NCI-H1417 (cell line): ENCODE results near the gene HMCN1.

Experiments used
- DNase-seq, 3 experiments: peaks; one replicate each; lab custom pipeline; 2025; lab: John Stamatoyannopoulos, UW

Gene HMCN1

DNA sequence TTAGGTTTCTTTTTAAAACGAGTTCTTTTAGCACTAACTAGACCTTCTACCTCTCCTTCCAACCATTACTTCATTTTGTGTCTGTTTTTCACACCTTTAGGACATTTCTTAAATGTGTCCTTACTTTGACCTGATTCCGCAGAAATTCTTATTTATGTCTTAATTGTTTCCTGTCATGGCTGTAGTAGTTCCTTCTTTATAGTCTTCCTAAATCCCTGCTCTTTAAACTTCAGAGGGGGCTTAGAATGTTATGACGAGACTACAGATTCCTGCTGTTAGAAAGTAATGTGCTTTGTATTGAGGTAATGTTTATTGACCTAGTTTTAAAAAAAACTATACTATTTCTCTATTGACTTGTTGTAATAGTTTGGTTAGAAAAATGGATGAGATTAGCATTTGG lies 70.4 kb downstream of the HMCN1 start:
- DNase-seq, result no peak

DNA sequence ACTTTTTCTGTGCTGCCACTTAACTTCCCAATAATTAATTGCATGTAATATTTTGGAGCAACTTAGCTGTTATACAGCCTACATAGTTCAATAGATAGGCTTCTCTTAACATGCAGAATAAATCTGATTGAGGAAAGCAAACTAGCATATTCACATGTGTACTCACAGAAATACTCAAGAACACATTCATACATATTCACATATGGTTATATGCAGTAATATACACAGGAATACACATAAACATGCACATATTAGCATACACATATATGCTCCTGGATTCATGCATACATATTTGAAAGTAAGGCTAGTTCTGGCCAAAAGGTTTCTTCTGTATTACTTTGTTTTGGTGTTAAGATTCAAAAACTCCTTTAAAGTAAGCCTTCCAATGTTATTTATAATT lies 73.1 kb downstream of the HMCN1 start:
- no peak for DNase-seq

DNA sequence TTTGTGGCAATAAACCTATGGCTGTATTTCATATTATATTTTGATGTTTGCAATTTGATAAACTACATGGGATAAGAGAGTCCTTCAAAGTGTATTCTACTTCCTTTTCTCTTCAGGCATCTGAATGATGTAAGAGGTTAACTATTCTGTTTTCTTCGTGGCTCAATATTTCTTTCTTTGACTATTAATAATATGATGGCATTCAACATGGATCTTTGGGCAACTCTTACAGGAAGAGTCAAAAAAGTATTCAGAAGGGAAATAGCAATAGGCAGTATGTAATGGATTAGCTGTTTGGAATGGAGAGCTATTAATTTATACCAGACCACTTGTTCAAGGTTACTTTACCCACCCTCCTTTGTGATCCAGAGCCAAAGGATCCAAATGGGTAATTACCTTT lies 74.4 kb downstream of the HMCN1 start:
- no peak for DNase-seq

DNA sequence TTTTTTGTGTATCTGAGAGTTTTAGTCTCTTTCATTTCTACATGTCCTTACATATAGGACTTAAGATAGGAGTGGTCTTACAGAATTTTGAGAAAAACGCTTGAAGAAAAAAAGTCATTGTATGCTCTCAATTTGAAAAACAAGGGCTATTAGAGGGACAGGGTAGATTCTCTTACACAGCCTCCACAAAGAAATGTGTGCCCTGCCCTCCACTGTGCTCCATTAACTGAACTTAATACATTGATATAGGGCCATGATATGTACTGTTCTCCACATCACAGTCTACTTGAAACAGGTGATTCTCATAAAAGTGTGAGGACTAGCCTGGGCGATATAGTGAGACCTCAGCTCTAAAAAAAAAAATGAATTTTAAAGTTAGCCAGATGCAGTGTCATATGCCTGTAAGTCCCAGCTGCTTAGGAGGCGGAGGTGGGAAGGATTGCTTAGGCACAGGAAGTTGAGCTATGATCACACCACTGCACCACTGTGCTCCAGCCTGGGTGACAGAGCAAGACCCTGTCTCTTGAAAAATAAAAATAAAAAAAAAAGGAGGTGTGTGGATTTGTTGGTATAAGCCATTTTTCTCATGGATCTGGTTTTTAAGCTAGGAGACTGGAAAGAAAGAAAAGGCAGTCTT lies 77.0 kb downstream of the HMCN1 start:
- DNase-seq, result no peak

DNA sequence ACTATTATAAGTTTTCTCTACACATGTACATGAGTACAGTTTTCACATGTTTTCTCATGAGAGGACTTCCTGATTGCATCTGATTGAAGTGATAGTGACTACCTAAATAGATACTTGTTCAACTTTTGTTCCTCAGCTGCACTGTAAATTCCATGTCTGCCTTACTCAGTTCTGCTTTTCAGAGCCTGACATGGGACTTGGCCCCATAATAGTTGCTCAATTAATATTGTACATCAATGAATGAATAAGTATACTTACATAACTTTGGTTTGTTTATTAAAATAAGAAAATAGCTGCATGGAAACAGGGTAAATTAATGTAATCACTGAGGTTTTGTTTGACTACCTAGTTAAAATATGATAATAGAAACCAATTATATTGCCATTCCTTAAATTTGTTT lies 78.7 kb downstream of the HMCN1 start:
- no peak for DNase-seq

DNA sequence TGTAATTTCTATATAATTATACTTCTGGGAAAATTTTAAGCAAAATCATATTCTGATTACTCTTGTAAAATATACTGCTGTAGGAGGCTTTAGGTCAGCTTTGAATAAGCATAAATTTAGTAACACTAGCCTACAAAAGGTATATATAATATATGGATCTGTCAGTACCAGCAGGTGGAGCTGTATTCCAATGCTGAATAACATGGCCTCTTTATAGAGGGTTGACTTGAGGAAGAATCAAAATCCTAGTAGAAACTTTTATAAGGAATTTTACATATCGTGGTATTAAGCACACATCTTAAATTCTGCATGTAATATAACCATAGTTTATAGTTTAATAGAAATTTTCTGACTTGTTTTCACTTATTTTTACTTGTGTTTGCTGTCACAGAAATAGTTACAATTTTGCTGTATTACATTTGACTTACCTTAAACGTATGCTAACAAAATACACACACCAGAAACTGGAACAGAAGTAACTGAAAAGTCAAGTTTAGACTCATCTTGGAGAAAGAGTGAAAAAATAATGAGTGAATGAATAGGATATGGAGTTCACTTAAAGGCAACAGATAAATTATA lies 79.3 kb downstream of the HMCN1 start:
- DNase-seq, result peak; percentile 11 to 76 (median 69)

DNA sequence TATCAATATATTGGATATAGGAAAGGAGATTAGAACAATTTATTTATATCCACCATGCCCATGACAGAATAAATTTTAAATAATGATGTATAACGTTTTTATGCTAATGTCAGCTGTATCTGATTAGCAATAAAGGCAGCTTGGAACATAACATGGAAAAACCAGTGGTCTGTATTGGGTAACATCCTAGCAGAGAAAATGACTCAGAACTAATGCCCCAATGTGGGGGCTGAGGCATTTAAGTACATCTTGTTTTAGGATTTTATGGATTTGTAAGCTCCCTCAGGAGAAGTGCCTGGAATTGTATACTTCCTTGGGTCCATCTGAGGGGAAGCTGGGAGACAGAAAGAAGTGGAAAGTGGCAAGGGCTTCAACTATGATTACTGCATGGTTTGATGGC lies 82.3 kb downstream of the HMCN1 start:
- no peak for DNase-seq

DNA sequence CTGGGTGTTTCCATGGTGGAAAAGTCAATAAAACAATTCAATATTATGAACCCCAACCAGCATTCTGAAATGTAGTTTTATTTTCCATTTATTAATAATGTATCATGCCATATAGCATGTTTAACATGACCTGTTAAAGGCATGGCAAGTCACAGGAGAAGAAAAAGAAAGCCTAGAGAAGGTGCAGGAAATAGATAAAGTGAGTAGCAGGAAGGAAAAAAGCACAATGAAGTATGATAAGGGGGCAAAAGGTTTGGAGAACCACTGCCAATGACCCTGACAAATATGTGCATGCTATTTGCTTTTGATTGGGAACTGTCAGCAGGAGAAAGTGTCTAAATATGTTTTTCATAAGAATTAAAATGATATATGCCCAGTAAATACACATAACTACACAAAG lies 85.6 kb downstream of the HMCN1 start:
- DNase-seq, result no peak

DNA sequence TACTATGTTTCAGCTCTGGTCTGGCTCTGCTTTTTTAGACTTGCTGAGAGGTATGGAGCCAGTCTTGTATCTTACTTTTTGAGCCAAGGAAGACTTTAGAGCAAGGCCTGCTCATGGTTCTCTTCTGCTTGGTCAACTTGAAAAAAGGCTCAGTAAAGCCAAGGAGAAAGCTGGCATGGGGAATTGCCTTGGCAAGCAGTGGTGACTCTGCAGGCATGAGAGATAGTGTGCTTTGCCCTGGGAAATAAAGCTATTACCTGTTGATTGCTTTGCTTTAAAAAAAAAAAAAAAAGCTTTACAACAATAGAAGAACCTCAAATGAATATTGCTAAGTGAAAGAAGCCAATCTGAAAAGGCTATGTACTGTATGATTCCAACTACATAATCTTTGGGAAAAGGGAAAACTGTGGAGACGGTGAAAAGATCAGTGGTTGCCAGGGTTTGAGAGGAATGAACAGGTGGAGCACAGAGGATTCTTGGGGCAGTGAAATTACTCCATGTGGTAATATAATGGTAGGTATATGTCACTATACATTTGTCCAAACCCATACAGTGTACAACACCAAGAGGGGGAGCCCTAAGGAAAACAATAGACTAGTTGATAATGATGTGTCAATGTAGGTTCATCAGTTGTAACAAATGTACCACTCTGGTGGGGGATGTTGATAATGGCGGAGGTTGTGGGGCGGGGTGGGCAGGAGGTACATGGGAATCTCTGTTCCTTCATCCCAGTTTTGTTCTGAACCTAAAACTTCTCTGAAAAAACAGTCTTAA lies 87.6 kb downstream of the HMCN1 start:
- peak in 1 of 3 experiments; percentile 13 for DNase-seq

DNA sequence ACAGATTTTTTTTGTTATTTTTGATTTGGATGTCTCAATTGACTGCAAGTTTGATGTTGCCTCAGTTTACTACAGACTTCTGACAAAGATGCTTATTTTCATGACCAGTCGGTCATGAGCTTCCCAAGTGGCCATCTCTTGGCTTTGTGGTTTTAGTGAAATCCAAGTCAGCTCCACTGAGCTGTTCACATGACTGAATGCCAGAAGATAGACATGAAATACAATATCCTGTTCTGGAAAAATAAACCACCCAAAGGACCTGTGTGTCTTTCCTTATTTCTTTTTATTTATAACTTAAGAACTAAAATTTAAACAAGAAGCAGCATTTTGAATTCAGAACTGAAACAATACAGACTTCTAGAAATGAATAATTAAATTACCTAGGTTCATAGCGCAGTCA lies 89.3 kb downstream of the HMCN1 start:
- no peak for DNase-seq

DNA sequence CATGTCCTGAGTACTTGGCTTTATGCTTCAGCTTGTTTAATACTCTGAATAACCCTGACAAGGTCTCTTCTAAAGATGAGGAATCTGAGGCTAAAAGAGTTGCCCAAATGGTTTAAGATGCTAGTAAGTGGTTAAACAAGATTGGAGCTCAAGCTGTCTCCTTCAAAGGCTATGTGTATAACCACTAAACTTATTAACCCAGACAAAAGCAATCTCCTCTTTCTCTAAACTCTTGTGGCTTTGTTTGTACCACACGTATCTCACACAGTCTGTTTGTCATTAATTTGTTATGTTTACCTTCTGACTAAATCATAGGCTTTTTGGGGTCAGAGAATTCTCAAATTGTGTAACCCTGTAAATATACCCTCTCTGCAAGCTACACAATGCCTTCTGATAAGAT lies 89.9 kb downstream of the HMCN1 start:
- no peak for DNase-seq

DNA sequence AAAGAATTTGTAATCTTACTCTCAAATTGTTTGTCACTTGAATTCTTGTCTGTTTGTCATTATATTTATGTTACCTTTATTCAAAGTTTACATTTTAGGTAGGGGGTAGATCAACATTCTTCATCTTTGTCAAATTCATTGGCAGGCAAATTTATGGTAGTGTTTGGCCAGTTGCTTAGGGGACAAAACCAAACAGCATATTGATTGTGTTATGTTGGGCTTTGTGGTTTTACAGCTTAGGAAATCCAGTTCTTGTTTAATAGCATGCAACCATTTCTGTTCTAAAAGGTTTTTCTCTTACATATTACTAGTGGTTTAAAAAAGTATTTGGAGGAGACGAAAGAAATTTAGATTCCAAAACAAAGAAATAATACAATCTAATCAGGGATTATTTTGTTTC lies 91.4 kb downstream of the HMCN1 start:
- no peak for DNase-seq

DNA sequence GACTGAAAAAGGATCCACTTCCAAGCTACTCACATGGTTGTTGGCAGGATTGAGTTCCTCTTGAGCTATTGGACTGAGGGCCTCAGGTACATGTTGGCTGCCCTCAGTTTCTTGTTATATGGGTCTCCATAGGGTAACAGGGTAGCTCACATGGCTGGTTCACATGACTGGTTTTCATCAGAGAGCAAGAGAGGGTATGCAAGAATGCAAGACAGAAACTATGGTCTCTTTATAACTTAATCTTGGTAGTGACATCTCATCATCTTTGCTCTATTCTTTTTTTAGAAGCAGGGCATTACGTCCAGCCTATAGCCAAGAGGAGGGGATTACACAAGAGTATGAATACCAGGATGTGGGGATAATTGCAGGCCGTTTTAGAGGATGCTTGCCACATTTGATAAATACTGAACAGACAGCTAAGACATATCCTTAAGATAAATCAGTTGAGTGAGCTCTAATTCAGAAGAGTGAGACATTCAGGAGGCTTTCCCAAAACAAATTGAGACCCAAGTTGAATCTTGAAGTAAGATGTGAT lies 100.2 kb downstream of the HMCN1 start:
- DNase-seq, result no peak

DNA sequence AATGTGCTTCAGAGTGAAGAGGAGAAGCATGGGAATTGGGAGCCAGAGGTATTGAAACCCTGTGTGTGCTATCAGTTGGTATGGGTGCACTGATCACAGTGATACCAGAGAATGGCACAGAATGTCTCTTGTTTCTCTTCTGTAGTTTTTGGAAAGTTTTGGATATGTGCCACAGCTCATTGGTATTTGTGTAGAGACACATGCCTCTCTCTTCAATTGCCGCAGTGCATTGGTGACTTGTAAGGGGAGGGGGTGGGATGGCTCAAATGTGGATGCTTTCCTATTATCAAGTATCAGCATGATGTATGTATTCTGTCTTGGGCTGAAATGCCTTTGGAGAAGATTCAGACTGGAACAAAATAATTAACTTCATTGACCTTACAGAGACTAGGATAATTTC lies 101.0 kb downstream of the HMCN1 start:
- no peak for DNase-seq

DNA sequence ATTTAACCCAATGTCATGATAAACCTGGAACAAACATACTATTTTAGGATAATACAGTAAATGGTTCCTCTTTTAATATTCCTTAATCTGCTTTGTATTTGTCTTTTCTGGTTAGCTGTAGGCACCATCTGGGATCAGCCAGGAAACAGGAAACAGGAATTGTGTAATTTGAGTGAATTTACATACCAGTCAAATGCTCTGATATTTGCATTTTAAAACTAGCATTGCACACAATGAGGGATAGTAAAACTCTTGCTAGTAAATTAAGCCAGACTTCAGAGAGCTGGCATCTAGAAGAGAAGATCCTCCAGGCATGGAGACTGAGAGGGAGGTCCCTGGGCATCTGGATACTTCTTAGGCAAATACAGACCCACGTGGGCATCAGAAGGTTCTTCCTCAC lies 103.5 kb downstream of the HMCN1 start:
- DNase-seq, result no peak

DNA sequence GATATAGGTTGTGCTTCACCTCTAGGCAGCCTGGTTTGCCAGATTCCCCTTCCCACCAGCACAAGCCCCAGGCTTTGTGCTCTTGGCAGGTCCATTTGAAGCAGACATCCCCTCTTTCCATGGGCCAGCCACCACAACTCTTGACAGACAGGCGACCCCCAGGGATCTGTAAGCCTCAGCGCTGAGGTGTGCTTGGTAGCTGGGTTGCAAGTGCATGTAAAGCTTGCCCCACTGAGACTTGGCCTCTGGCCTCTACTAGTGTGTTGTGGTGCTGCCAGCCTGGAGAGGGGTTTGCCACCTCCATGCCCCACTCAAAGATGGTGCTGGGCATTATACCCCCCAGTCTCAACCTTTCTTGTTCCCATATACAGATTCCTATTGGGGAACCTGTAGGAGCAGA lies 103.9 kb downstream of the HMCN1 start:
- DNase-seq, result no peak

DNA sequence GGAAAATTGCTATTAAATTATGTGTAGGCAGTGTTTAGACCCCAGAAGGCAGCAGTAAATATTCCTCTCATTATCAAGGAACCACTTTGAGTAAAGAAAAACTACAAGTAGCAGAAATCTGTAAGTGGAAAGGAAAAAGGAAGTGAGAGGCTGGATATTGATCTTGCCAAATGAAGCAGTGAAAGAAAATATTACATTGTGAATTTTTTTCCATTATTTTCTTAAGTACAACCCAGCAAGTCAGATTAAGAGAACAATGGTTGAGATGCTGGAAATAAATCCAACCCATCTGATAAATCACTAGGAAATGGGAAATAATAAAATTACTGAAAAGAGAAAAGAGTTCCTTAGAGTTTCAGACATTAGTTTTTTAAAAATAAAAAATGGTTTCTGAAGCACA lies 106.7 kb downstream of the HMCN1 start:
- no peak for DNase-seq

DNA sequence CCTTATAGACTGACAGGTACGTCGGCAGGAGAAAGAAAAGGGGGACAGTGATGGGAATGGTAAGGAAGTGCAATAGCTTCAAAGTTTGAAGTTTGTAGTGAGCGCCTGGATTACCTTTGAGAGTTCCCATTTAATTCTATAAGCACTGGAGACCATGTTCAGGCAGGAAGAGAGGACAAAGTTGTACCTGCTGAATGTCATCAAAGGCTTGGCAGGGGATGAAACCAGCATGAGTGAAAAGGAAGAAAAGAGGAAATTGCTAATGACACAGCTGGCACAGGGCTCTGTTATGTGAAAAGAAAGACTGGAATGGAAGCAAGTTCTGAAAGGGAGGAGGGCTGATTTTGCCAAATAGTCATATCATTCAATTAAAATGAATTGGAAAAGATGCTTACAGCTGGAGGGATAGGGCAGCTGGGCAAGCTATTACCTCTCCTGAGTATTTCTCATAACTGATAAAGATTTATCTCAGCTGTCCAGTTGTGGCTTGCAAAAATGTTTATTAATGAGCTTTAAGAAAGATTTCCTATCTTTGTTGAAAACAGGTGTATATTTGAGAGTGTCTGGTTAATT lies 109.2 kb downstream of the HMCN1 start:
- no peak for DNase-seq

DNA sequence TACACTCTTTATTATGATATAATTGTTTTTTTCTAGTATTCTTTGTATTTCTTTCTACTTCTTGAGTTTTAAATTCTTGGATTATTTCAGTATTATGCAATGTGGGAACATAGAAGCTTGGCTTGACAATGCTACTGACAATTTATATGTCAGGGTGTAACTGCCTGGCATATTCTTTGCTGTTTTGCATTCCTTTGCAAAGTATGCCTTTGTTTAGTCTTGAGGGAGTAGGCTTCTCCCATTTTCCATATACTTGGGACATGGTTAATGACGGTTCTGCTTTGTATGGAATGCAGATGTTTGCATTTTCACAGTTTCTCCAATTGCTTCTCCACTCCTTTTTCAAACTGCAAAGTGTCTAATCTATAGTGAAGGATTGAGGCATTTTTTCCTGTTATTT lies 109.8 kb downstream of the HMCN1 start:
- no peak for DNase-seq

DNA sequence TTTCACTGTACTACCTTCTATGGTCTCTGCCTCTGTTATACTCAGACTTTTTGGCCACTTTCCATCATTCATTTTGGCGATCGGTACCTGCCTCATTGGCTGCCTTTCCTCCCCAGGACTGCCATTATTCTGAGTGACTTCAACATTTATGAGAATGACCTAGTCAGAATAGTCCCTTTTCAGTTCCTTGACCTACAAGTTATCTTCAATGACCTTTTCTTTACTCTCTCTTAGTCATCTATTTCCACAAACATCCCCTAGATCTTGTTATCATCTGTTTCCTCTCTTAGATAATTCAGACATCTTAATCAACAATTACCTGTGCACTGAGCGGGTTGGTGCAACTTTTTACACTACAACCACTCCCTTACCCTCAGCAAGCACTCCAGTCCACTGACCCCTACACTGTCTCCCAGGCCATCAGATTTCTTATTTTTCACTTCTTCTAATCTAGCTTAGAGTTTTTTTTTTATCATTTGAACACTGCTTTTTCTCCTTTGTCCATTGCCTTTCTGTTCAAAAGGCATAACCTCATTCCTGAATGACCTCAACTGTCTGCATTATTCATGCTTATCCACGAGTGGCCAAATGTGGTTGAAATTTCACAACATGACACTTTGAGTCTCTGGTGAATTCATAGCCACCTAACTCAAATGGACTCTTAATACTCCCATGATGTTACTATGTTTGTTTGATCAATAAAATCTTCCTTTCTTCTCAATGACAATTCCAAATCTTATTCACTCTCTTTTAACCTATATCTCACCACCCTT lies 112.7 kb downstream of the HMCN1 start:
- DNase-seq, result no peak

DNA sequence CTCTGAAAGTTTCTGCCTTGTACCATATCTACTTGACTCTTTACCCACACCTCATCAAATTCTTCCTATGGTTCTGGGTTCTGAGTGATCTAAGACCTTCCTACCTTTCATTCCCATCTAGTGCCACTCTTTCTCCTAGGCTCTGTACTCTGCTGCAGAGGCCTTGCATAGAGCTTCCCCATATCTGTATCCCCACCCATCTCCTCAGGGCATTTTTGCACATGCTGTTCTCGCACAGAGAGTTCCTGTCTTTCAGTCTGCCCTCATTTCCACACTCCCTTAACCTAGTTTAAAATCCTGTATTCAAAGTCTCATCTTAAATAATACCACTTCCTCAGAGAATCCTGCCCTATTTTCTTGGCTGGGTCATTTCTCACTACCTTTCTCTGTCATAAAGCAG lies 114.8 kb downstream of the HMCN1 start:
- no peak for DNase-seq

DNA sequence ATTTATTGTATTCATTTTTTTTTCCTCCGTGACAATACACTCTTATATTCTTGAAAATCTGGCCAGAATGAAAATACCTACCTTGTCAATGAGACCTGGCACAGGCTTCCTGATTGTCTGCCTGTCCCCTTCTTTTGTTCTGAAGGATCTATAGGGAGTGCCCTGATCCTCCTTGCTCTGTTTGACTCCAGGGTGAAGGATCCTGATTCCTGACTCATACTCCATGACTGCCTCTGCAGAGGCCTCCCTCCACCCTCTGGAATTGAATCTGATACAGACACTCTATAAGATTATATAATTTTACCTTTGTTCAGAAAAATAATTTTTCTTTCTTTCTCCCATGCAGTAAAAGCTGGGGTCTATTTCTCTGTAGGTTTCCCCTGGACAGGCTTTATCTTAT lies 116.2 kb downstream of the HMCN1 start:
- DNase-seq, result no peak
